ENCODE measurements around the gene PLEKHG1.

PLEKHG1 gene

GRCh38 chr6:150622476-150622875 lies 22.8 kb downstream of the PLEKHG1 start:
- DNase-seq = no peak

GRCh38 chr6:150622941-150623874 lies 23.5 kb downstream of the PLEKHG1 start:
- DNase-seq = peak; percentile 95

- DNase-seq = no peak
These were observed 24.5 kb downstream of the PLEKHG1 start for GRCh38 chr6:150624191-150624590.

- DNase-seq = no peak
These were observed 26.2 kb downstream of the PLEKHG1 start for GRCh38 chr6:150625927-150626326.

GRCh38 chr6:150627154-150627553 lies 27.5 kb downstream of the PLEKHG1 start:
- DNase-seq = no peak

GRCh38 chr6:150627585-150628025 lies 27.9 kb downstream of the PLEKHG1 start:
- no peak for DNase-seq

- no peak for DNase-seq
These were observed 29.2 kb downstream of the PLEKHG1 start for GRCh38 chr6:150628908-150629307.

- DNase-seq = no peak
These were observed 31.7 kb downstream of the PLEKHG1 start for GRCh38 chr6:150631283-150631983.

- no peak for DNase-seq
These were observed 32.4 kb downstream of the PLEKHG1 start for GRCh38 chr6:150631984-150632642.

- no peak for DNase-seq
These were observed 33.2 kb downstream of the PLEKHG1 start for GRCh38 chr6:150632785-150633485.

GRCh38 chr6:150633486-150633834 lies 33.8 kb downstream of the PLEKHG1 start:
- no peak for DNase-seq

GRCh38 chr6:150634176-150634963 lies 34.7 kb downstream of the PLEKHG1 start:
- DNase-seq = no peak

GRCh38 chr6:150634964-150635292 lies 35.2 kb downstream of the PLEKHG1 start:
- DNase-seq = no peak

- DNase-seq = no peak
These were observed 36.3 kb downstream of the PLEKHG1 start for GRCh38 chr6:150635906-150636514.

- no peak for DNase-seq
These were observed 37.1 kb downstream of the PLEKHG1 start for GRCh38 chr6:150636808-150637207.

- DNase-seq = no peak
These were observed 37.6 kb downstream of the PLEKHG1 start for GRCh38 chr6:150637266-150637665.

- no peak for DNase-seq
These were observed 38.6 kb downstream of the PLEKHG1 start for GRCh38 chr6:150638267-150638666.

- no peak for DNase-seq
These were observed 39.1 kb downstream of the PLEKHG1 start for GRCh38 chr6:150638765-150639164.

GRCh38 chr6:150639823-150640331 lies 40.2 kb downstream of the PLEKHG1 start:
- no peak for DNase-seq

GRCh38 chr6:150640556-150641209 lies 41.0 kb downstream of the PLEKHG1 start:
- DNase-seq = no peak

Data from MV-4-11 (cell line).